ENCODE data around the gene ZSWIM3. TPM values are rescaled to one million over a fixed set of nuclear protein-coding genes. Genes with fewer than 3 reads are reported as not detected.

Gene ZSWIM3
- total and polyA plus RNA-seq, 2 of the 13 experiments (the other 11 are each of a cell fraction or from before 2014, with no cell fraction given) = 5.2 to 5.8 TPM

DNA sequence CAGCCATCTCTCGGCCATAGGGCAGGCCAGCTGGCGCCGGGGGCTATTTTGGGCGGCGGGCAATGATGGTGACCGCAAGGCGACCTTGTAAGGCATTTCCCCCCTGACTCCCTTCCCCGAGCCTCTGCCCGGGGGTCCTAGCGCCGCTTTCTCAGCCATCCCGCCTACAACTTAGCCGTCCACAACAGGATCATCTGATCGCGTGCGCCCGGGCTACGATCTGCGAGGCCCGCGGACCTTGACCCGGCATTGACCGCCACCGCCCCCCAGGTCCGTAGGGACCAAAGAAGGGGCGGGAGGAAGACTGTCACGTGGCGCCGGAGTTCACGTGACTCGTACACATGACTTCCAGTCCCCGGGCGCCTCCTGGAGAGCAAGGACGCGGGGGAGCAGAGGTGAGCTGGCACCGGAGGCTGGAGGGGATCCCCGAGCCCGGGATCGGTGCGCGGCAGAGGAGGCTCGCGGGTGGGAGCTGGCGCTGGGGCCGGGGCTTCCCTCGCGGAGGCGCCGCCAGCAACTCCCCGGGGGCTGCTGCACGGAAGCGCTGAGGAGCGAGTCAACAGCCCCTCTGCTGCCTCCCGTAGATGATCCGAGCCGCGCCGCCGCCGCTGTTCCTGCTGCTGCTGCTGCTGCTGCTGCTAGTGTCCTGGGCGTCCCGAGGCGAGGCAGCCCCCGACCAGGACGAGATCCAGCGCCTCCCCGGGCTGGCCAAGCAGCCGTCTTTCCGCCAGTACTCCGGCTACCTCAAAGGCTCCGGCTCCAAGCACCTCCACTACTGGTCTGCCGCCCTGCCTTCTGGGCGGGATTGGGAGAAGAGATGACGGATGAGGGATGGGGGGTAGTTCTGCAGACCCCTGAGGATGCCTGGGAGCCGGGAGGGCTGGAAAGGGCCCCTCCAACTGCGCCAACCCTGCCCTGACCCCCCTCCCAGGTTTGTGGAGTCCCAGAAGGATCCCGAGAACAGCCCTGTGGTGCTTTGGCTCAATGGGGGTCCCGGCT, 33.9 kb downstream of the ZSWIM3 start, which contains the start of the genes CTSA and NEURL2 (continued):
- TF ChIP-seq, protein P1, sequence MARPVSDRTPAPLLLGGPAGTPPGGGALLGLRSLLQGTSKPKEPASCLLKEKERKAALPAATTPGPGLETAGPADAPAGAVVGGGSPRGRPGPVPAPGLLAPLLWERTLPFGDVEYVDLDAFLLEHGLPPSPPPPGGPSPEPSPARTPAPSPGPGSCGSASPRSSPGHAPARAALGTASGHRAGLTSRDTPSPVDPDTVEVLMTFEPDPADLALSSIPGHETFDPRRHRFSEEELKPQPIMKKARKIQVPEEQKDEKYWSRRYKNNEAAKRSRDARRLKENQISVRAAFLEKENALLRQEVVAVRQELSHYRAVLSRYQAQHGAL (CRISPR knock-in tag; IDR thresholded peaks at IDR 0.05; ENCODE audit: not compliant biosample characterization) = peak; percentile 94
- TF ChIP-seq ZNF282 (IDR thresholded peaks at IDR 0.05; ENCODE audit: partially characterized antibody) = no peak
- TF ChIP-seq HOXA9 (CRISPR knock-in tag; IDR thresholded peaks at IDR 0.05; ENCODE audit: borderline replicate concordance) = peak; percentile 98
- TF ChIP-seq ZNF776 (CRISPR knock-in tag; IDR thresholded peaks at IDR 0.05) = peak; percentile 96
- TF ChIP-seq, protein P2, sequence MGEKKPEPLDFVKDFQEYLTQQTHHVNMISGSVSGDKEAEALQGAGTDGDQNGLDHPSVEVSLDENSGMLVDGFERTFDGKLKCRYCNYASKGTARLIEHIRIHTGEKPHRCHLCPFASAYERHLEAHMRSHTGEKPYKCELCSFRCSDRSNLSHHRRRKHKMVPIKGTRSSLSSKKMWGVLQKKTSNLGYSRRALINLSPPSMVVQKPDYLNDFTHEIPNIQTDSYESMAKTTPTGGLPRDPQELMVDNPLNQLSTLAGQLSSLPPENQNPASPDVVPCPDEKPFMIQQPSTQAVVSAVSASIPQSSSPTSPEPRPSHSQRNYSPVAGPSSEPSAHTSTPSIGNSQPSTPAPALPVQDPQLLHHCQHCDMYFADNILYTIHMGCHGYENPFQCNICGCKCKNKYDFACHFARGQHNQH (CRISPR knock-in tag; IDR thresholded peaks at IDR 0.05) = peak; percentile 100
- TF ChIP-seq ZC3H4 (CRISPR knock-in tag; IDR thresholded peaks at IDR 0.05; ENCODE audit: borderline replicate concordance) = peak; percentile 75; the same call in 1 of the 2 replicates
- TF ChIP-seq, protein P3, sequence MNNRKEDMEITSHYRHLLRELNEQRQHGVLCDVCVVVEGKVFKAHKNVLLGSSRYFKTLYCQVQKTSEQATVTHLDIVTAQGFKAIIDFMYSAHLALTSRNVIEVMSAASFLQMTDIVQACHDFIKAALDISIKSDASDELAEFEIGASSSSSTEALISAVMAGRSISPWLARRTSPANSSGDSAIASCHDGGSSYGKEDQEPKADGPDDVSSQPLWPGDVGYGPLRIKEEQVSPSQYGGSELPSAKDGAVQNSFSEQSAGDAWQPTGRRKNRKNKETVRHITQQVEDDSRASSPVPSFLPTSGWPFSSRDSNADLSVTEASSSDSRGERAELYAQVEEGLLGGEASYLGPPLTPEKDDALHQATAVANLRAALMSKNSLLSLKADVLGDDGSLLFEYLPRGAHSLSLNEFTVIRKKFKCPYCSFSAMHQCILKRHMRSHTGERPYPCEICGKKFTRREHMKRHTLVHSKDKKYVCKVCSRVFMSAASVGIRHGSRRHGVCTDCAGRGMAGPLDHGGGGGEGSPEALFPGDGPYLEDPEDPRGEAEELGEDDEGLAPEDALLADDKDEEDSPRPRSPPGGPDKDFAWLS (CRISPR knock-in tag; IDR thresholded peaks at IDR 0.05; ENCODE audit: borderline replicate concordance) = peak; percentile 98
- TF ChIP-seq, protein P4, sequence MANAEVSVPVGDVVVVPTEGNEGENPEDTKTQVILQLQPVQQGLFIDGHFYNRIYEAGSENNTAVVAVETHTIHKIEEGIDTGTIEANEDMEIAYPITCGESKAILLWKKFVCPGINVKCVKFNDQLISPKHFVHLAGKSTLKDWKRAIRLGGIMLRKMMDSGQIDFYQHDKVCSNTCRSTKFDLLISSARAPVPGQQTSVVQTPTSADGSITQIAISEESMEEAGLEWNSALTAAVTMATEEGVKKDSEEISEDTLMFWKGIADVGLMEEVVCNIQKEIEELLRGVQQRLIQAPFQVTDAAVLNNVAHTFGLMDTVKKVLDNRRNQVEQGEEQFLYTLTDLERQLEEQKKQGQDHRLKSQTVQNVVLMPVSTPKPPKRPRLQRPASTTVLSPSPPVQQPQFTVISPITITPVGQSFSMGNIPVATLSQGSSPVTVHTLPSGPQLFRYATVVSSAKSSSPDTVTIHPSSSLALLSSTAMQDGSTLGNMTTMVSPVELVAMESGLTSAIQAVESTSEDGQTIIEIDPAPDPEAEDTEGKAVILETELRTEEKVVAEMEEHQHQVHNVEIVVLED (CRISPR knock-in tag; IDR thresholded peaks at IDR 0.05; ENCODE audit: borderline replicate concordance) = peak; percentile 86
- TF ChIP-seq ZNF883 (CRISPR knock-in tag; IDR thresholded peaks at IDR 0.05; ENCODE audit: not compliant biosample characterization) = peak; percentile 98
- peak; percentile 98; the same call in 1 of the 2 replicates for TF ChIP-seq SNAI1 (CRISPR knock-in tag; IDR thresholded peaks at IDR 0.05; ENCODE audit: borderline replicate concordance)
- peak; percentile 100 for TF ChIP-seq ZNF44 (CRISPR knock-in tag; IDR thresholded peaks at IDR 0.05)
- peak; percentile 98 for TF ChIP-seq SMAD9 (CRISPR knock-in tag; IDR thresholded peaks at IDR 0.05)
- TF ChIP-seq EHMT2 (IDR thresholded peaks at IDR 0.05; ENCODE audit: borderline replicate concordance, low read depth, low read length) = peak; percentile 42; the same call in 1 of the 2 replicates
- peak; percentile 96; the same call in 1 of the 2 replicates for TF ChIP-seq ZNF251 (CRISPR knock-in tag; IDR thresholded peaks at IDR 0.05)
- TF ChIP-seq PHF20 (CRISPR knock-in tag; IDR thresholded peaks at IDR 0.05) = peak; percentile 100
- no peak for TF ChIP-seq ZNF367 (CRISPR knock-in tag; IDR thresholded peaks at IDR 0.05; ENCODE audit: borderline replicate concordance)
- TF ChIP-seq PHF8 (CRISPR knock-in tag; IDR thresholded peaks at IDR 0.05) = peak; percentile 91
- TF ChIP-seq KDM6A (CRISPR knock-in tag; IDR thresholded peaks at IDR 0.05; ENCODE audit: low read depth) = peak; percentile 91
- TF ChIP-seq TARDBP (CRISPR knock-in tag; IDR thresholded peaks at IDR 0.05) = peak; percentile 100
- TF ChIP-seq ZNF737 (CRISPR knock-in tag; IDR thresholded peaks at IDR 0.05; ENCODE audit: borderline replicate concordance) = peak; percentile 89; the same call in 1 of the 2 replicates
- peak; percentile 89; the same call in 1 of the 2 replicates for TF ChIP-seq SSRP1 (CRISPR knock-in tag; IDR thresholded peaks at IDR 0.05)

All from HepG2 (cell line).